Posterior cingulate gyrus (tissue), 11 donors: ENCODE data around the gene ORM2.
A peak's percentile ranks its signal among the peaks of the same experiment; 100 is the strongest.

ENCODE experiments used
- DNase-seq, 10 donors: peaks; one replicate each; pipeline versions ENCODE4 v3.0.0 to v3.0.0-alpha.2; 2020 to 2021; ENCODE audit warnings: mixed read lengths in 3 of 10
- intact Hi-C: fragments of 100-400 bp; cut with DNase I; formaldehyde crosslinking; loops from one replicate; pipeline ENCODE4 v1.15.1; 2023

The ORM2 gene

GRCh38 chr9:114291064-114291474, 38.6 kb upstream of the ORM2 start:
- intact Hi-C loops = loop anchor here (1.0 to 2.0 kb wide), 3 partner anchors 136 to 209 kb away; partner anchors contain the start of gene COL27A1
- DNase-seq = peak; percentile 44 to 96 (median 78)

- DNase-seq = peak in 3 of 10 donors; percentile 21 to 37 (median 31)
- intact Hi-C loops = loop anchor here (1.0 to 2.0 kb wide), 3 partner anchors 137 to 210 kb away; partner anchors contain the start of gene COL27A1
These were observed 37.6 kb upstream of the ORM2 start for GRCh38 chr9:114291886-114292590.

- no peak for DNase-seq
- intact Hi-C loops = no loop called here
These were observed 35.0 kb upstream of the ORM2 start for GRCh38 chr9:114294664-114295063.

- no peak for DNase-seq
- intact Hi-C loops = no loop called here
These were observed 33.3 kb upstream of the ORM2 start for GRCh38 chr9:114296338-114296737.

GRCh38 chr9:114299286-114300152, 30.1 kb upstream of the ORM2 start:
- DNase-seq = peak in 2 of 10 donors; percentile 26 to 42
- intact Hi-C loops = loop anchor here (5.0 kb wide), 1 partner anchor 492 kb away; no protein-coding TSS in a partner anchor

- DNase-seq = peak in 2 of 10 donors; percentile 49 to 80
These were observed 29.4 kb upstream of the ORM2 start for GRCh38 chr9:114300153-114300845.

GRCh38 chr9:114300846-114301797, 28.5 kb upstream of the ORM2 start:
- intact Hi-C loops = loop anchor here (5.0 kb wide), 1 partner anchor 494 kb away; no protein-coding TSS in a partner anchor
- DNase-seq = peak in 2 of 10 donors; percentile 40 to 49

More at GRCh38 chr9:114300153-114300845, 29.4 kb upstream of the ORM2 start:
- intact Hi-C loops = loop anchor here (5.0 kb wide), 1 partner anchor 493 kb away; no protein-coding TSS in a partner anchor

GRCh38 chr9:114301798-114302565, 27.7 kb upstream of the ORM2 start:
- intact Hi-C loops = loop anchor here (5.0 kb wide), 1 partner anchor 495 kb away; no protein-coding TSS in a partner anchor
- peak in 2 of 10 donors; percentile 46 to 53 for DNase-seq

GRCh38 chr9:114302727-114303126, 26.9 kb upstream of the ORM2 start:
- DNase-seq = peak in 1 of 10 donors; percentile 45
- intact Hi-C loops = loop anchor here (5.0 kb wide), 1 partner anchor 495 kb away; no protein-coding TSS in a partner anchor

GRCh38 chr9:114303571-114303970, 26.1 kb upstream of the ORM2 start:
- intact Hi-C loops = loop anchor here (5.0 kb wide), 1 partner anchor 496 kb away; no protein-coding TSS in a partner anchor
- DNase-seq = peak in 3 of 10 donors; percentile 0 to 49 (median 22)

- DNase-seq = peak in 2 of 10 donors; percentile 5 to 34
- intact Hi-C loops = loop anchor here (5.0 kb wide), 1 partner anchor 497 kb away; no protein-coding TSS in a partner anchor
These were observed 25.7 kb upstream of the ORM2 start for GRCh38 chr9:114303977-114304376.

GRCh38 chr9:114304416-114305188, 25.1 kb upstream of the ORM2 start:
- DNase-seq = peak in 3 of 10 donors; percentile 7 to 52 (median 35)
- intact Hi-C loops = loop anchor here (1.0 to 5.0 kb wide), 2 partner anchors 222 to 497 kb away; no protein-coding TSS in a partner anchor

GRCh38 chr9:114307899-114308267, 21.8 kb upstream of the ORM2 start:
- DNase-seq = no peak
- intact Hi-C loops = no loop called here

GRCh38 chr9:114308361-114308950, 21.2 kb upstream of the ORM2 start:
- intact Hi-C loops = no loop called here
- DNase-seq = peak in 2 of 10 donors; percentile 63 to 77

GRCh38 chr9:114309096-114309495, 20.6 kb upstream of the ORM2 start:
- intact Hi-C loops = no loop called here
- peak in 1 of 10 donors; percentile 49 for DNase-seq

GRCh38 chr9:114310471-114311450, 18.9 kb upstream of the ORM2 start:
- peak in 1 of 10 donors; percentile 62 for DNase-seq
- intact Hi-C loops = no loop called here
